GM08714 (cell line): ENCODE measurements around the gene TNXB.

Source experiments
- H3K4me3 ChIP-seq: fragments of 200-500 bp; sonication (Bioruptor generic); 2 replicates; pipeline ENCODE4 v1.5.1; 2014; ENCODE audit warnings: mild to moderate bottlenecking, low read length, inconsistent platforms
- ZNF274 ChIP-seq: IDR thresholded peaks from 2 replicates; pipeline ENCODE4 v1.6.1; 2012; ENCODE audit warnings: mild to moderate bottlenecking, low read depth, low read length

Gene TNXB, protein sequence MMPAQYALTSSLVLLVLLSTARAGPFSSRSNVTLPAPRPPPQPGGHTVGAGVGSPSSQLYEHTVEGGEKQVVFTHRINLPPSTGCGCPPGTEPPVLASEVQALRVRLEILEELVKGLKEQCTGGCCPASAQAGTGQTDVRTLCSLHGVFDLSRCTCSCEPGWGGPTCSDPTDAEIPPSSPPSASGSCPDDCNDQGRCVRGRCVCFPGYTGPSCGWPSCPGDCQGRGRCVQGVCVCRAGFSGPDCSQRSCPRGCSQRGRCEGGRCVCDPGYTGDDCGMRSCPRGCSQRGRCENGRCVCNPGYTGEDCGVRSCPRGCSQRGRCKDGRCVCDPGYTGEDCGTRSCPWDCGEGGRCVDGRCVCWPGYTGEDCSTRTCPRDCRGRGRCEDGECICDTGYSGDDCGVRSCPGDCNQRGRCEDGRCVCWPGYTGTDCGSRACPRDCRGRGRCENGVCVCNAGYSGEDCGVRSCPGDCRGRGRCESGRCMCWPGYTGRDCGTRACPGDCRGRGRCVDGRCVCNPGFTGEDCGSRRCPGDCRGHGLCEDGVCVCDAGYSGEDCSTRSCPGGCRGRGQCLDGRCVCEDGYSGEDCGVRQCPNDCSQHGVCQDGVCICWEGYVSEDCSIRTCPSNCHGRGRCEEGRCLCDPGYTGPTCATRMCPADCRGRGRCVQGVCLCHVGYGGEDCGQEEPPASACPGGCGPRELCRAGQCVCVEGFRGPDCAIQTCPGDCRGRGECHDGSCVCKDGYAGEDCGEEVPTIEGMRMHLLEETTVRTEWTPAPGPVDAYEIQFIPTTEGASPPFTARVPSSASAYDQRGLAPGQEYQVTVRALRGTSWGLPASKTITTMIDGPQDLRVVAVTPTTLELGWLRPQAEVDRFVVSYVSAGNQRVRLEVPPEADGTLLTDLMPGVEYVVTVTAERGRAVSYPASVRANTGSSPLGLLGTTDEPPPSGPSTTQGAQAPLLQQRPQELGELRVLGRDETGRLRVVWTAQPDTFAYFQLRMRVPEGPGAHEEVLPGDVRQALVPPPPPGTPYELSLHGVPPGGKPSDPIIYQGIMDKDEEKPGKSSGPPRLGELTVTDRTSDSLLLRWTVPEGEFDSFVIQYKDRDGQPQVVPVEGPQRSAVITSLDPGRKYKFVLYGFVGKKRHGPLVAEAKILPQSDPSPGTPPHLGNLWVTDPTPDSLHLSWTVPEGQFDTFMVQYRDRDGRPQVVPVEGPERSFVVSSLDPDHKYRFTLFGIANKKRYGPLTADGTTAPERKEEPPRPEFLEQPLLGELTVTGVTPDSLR (N-terminal part only)

DNA sequence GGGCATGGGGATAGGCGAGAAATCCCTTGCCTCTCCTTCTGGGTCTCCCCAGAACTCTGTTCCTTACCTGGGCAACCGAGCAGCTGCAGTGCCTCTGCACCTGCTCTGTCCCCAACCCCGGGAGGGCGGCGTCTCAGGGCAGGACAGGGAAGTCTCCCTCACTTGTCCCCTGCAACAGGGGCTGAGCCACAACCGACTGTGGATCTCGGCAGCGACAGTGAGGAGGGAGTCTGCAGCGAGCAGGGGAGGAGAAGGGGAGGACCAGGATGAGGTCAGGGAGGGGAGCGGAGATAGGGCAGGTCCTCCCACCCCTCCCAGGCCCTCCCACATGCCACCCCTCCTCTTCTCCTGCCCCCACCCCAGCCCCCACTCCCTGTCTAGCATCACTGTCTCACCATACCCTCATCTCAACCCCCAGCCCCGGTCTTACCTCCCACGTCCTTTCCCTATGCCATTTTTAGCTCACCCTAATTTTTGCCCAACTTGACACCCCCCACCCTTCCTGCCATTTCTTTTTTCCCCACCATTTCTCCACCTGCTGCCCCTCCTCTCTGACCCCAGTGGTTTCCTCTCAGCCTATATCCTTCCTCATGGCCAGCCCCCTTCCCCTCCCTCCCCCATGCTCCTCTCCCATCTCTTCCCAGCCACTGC lies at the start of gene TNXB:
Gene TNXB (minus strand): TSS at position 225 of the 651 bp plus-strand sequence. CDS start 11,140 bp downstream, outside the sequence.
- no peak for TF ChIP-seq ZNF274
- H3K4me3 ChIP-seq, result no peak within 1 kb of the TSS

DNA sequence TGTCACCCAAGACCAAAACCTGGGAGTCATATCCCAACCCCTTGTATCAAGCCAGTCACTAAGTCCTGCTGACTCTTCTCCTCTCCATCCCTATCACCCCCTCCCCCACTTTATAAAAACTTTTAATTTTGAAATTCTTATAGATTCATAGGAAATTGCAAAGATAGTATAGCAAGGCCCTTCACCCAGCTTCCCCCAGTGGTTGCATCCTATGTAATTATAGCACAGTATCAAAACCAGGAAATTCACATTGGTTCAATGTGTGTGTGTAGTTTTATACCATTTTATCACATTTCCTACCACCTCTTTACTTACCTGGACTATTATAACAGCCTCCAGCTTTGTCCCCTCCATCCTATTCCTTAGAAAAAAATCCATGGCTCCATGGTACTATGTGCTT lies 48.9 kb upstream of the TNXB start:
- no peak overlapping the region for H3K4me3 ChIP-seq
- no peak for TF ChIP-seq ZNF274

DNA sequence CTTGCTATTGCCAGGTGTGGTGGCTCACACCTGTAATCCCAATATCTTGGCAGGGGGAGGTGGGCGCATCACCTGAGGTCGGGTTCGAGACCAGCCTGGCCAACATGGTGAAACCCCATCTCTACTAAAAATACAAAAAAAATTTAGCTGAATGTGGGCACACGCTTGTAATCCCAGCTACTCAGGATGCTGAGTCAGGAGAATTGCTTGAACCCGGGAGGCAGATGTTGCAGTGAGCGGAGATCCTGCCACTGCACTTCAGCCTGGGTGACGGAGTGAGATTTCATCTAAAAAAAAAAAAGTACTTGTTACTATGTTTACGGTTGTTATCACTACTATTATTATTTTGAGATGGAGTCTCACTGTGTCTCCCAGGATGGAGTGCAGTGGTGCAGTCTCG lies 47.8 kb upstream of the TNXB start:
- no peak for TF ChIP-seq ZNF274

DNA sequence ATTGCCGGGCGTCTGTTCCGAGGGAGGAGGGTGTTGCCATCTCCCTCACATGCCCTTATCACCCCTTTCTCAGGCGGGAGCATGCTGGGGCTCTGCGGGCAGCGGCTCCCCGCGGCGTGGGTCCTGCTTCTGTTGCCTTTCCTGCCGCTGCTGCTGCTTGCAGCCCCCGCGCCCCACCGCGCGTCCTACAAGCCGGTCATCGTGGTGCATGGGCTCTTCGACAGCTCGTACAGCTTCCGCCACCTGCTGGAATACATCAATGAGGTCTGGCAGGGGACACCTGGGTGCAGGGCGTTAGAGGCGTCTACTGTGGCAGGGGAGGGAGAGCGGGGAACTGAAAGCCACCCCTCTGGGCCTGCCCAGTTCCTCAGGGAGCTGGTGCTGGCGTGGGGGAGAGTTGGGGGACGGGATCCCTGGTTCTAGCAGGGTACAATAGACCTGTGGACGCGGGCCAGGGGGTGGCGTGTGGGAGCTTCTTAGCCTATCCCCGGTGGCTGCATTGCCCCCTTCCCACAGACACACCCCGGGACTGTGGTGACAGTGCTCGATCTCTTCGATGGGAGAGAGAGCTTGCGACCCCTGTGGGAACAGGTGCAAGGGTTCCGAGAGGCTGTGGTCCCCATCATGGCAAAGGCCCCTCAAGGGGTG lies 45.5 kb upstream of the TNXB start:
- TF ChIP-seq ZNF274, result no peak
- H3K4me3 ChIP-seq, result peak overlapping the region; percentile 65

More for the DNA sequence above, 47.8 kb upstream of the TNXB start:
- H3K4me3 ChIP-seq, result no peak overlapping the region

DNA sequence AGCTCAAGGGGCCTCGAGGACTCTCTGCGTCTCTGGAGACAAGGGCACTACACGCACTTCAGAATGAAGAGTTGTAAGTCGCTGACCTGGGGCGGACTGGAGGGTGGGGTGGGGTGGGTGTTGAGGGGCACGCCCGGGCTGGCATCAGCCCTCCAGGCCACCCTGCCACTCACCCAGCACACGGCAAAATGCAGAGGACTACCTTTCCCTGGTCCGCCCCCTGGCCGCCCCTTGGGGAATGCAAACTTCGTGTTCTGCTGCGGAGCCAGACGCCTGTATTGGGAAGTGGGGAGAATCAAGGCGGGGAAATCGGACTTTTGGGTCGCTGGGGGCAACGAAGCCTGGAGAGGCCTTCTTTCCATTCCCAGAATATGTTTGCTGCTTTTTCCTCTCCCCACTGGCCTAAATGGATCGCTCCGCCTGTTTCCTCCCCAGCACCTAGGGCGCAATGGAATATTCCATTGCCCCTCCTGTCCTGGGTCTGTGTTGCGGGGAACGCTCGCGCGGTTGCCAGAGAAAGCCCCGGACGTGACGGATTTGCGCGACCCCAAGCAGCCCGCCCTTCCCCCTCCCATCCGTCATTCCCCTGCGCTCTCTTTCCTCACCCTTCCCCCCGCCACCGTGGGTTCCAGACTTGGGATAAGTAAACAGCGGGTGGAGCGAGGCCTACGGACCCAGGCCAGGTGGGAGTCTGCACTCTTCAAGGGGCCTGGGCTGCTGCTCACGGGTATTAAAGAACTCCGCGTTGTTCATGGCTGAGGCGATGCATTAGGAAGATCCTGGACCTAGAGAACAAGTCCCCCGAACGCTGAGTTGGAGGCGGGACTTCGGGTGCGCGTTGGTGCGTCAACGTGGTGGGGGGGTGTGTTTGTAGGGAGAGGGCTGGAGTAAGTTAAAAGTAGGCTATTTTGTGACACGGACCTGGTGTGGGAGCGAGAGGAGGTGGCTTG lies 44.7 kb upstream of the TNXB start, which contains the start of gene PPT2:
Gene PPT2 (plus strand): TSS at position 578 of the 950 bp plus-strand sequence. CDS start 454 bp downstream, outside the sequence.
- TF ChIP-seq ZNF274, result no peak
- H3K4me3 ChIP-seq, result peak within 1 kb of the TSS; percentile 65

DNA sequence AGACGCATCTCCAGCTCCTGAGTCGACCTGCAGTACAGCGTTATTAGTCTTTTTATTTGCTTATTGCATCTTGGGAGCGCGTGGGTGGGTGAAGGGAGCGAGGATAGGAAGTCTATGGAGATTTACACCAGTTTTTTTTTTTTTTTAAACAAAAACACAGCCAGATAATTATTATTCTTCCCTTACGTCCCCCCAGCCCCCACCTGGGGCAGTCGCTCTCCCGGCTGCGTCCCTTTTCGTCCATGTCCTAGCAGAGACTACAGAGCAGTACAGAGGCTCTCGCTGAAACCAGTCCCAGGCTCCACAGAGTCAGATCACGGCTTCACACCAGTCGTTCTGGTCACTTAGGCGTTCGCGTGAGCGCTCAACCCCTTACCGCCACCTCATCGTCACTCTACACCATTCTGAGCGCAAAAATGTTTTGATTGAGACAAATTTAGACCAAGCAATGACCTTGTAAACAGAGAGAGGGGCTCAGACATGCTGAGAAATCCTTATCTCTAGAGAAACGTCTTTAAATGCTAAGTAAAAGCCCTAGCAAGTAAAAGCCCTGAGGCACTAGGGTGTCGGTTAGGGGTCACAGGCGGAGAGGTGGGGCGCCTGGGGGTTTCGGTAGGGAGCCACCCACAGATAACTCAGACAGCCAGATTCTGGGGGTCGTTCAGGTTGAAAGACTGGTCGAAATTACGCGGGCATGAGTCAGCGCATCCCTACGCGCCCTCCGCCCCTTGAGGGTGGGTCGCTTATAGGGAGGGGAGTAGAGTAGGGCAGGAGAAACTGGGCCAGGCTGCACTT lies 43.8 kb upstream of the TNXB start:
- no peak for TF ChIP-seq ZNF274
- no peak overlapping the region for H3K4me3 ChIP-seq

DNA sequence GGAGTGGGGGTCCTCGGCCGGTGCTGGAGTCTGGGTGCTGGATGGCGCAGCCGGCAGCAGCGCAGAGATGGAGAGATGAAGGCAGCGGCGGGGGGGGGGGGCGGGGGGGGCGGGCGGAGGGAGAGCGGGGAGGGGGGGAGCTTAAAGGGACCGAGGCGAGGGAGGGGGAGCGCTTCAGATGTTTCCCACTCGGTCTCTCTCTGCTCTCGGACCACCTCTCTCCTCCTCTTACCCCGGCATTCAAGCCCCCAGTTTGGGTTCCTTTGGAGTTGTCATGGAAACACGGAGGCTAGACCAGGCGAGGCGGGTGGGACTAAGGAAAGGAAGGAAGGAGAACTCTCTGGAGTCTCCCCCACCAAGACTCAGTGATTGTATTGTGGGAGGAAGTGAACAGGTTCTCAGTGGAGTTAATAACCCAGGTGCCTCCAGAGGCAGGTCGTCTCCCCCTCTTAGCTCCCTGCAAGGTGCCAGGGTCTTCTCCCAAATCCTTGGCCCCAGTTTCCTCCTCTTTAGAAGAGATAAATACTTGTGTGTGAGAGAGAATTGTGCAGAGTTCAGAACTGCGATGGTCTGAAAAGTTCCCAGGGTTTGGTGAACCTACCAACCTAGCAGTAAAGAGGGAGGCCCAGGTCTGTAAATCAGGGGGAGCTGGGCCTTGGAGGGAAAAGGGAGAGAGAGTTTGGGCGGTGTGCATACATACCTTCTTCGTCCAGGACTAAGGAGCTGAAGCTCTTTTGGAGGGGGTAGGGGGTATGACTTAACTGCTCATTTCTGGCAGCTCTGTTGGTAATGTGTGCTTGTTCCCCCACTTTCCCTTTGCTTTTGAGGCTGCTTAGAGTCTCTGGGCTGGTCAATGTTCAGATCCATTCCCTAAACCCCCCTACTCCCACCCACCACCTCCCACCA lies 43.0 kb upstream of the TNXB start, which contains the start of gene PRRT1:
Gene PRRT1 (minus strand): TSS at position 77 of the 906 bp plus-strand sequence. CDS start 112 bp downstream, outside the sequence.
- TF ChIP-seq ZNF274, result no peak
- H3K4me3 ChIP-seq, result no peak within 1 kb of the TSS

DNA sequence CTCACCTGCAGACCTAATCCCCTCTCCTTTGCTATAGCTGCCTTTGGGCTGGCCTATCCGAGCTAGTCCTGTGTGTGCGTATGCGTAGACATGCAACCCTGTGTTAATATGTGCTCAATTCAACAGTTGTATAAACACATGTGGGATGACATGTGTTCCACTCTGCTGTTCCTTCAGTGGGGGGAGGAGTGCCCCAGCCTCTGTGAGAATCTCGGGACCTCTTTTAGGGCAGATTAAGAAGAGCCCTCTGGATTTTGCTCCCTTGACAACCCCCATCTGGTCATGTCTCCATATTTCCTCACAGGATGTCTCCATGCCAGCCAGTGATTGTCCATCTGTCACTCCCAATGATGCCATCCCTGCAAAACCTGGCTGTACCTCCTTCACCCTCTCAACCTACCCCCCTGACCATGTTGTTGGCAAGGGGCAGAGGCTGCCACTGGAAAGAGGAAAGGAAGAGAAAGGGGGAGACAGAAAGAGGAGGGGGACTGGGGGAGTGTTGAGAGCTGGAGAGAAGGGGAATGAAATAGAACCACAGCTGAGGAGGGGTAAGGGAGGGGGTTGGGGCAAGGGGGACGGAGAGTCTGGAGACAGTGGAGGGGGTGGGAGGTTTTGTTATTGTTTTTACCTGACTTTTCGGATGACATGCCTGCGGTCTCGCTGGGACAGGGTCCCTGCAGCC lies 42.2 kb upstream of the TNXB start:
- H3K4me3 ChIP-seq, result no peak overlapping the region
- TF ChIP-seq ZNF274, result no peak

DNA sequence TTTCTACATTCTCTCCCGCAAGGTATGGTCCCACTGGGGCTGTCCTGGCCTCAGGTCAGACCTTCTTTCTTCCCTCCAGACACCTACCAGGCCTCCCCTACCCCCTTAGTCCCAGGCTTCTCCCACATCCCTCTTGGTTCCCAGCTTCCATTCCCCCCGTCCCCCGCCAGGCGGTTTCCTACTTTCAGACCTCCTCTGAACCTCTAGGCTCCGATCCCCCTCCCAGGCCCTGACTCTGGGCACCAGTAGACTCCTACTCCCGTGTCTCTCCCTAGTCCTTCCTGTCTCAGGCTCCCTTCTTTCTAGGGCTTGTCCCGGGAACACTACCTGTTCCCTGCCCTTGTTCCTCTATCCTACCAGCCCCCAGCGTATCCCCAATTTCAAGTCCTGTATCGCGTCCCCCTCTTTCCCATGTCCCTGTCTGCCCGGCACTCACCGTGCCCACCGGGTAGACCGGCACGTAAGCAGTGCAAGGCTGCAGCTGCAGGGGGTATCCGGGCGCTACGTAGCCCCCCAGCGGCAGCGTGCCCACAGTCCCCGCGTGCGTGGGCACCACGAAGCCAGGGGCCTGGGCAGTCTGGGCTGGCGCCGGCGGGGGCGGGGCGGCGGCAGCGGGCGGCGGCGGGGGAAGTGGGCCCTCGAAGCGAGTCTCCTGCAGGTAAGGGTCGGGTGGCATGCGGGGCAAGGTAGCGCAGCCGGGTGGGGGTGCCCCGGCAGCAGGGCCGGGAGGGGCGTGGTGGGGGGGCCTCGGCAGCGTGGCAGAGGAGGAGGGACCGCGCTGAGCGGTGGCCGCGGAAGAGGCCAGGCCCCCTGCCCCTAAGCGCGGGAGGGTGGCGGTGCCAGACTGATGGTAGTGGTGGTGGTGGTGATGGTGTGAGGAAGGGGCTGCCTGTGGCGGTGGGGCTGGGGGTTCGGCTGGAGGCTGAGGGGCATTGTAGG lies 41.1 kb upstream of the TNXB start:
- TF ChIP-seq ZNF274, result no peak
- H3K4me3 ChIP-seq, result no peak overlapping the region
